IMR-90 (cell line): Measurements from ENCODE around the gene RAB9B. TPM values are rescaled to one million over a fixed set of nuclear protein-coding genes. Genes with fewer than 3 reads are reported as not detected.

Experiments
- ATAC-seq: fragments of 200-7000 bp; cut with Tn5 transposase; 2 replicates; pipeline ENCODE4 v1.9.1; 2020; ENCODE audit warnings: low read depth, mild to moderate bottlenecking, moderate library complexity
- Bru-seq: library from RNA; stranded (reverse); fragments of 400-500 nt; gene quantifications from one replicate; lab custom pipeline; 2021; lab: Mats Ljungman, UMichigan
- BruChase-seq, 2 experiments: library from RNA; stranded (reverse); fragments of 400-500 nt; gene quantifications; one replicate each; lab custom pipeline; 2021; lab: Mats Ljungman, UMichigan
- BruUV-seq: library from RNA; stranded (reverse); fragments of 400-500 nt; replicated peaks from 2 replicates; lab custom pipeline; 2021; lab: Mats Ljungman, UMichigan
- CTCF ChIA-PET: fragments of 300-600 bp; formaldehyde crosslinking; extraction: SDS; loops from one replicate; lab custom pipeline; 2021; ENCODE audit warnings: antibody characterized with exemption; lab: Yijun Ruan, JAX
- POLR2A ChIA-PET: fragments of 300-600 bp; sonication (Branson Sonifier 250); formaldehyde crosslinking; loops from one replicate; lab custom pipeline; 2022; ENCODE audit warnings: antibody characterized with exemption; ENCODE audit not compliant: unreplicated experiment; lab: Charles Lee
- DNase-seq: peaks from one replicate; pipeline ENCODE4 v3.0.0; 2013
- H2AFZ ChIP-seq: replicated peaks from 2 replicates; pipeline ENCODE3; 2013; ENCODE audit warnings: low read length, mild to moderate bottlenecking; ENCODE audit not compliant: poor library complexity
- H2AK5ac ChIP-seq: 2 replicates; pipeline ENCODE4 v1.6.1; 2013; ENCODE audit warnings: low read depth, low read length, inconsistent platforms
- H2AK9ac ChIP-seq: replicated peaks from 2 replicates; pipeline ENCODE3; 2013; ENCODE audit warnings: mild to moderate bottlenecking, low read depth, low read length, moderate library complexity; ENCODE audit not compliant: poor library complexity
- H2BK120ac ChIP-seq: 2 replicates; pipeline ENCODE4 v1.6.1; 2013; ENCODE audit warnings: low read depth, low read length, inconsistent platforms
- H2BK15ac ChIP-seq: 3 replicates; pipeline ENCODE4 v1.6.1; 2013; ENCODE audit warnings: low read depth, low read length, inconsistent platforms
- H2BK20ac ChIP-seq: 2 replicates; pipeline ENCODE4 v1.6.1; 2013; ENCODE audit warnings: low read depth, mild to moderate bottlenecking, inconsistent platforms, low read length, moderate library complexity
- H2BK5ac ChIP-seq: 2 replicates; pipeline ENCODE4 v1.6.1; 2013; ENCODE audit warnings: mild to moderate bottlenecking, low read depth, low read length, inconsistent platforms; ENCODE audit not compliant: poor library complexity, severe bottlenecking
- H3K14ac ChIP-seq: replicated peaks from 2 replicates; pipeline ENCODE4 v1.6.1; 2013; ENCODE audit warnings: low read depth, low read length, inconsistent platforms
- H3K18ac ChIP-seq: 2 replicates; pipeline ENCODE4 v1.6.1; 2013; ENCODE audit warnings: low read depth, low read length, control low read depth
- H3K23ac ChIP-seq: 2 replicates; pipeline ENCODE4 v1.6.1; 2013; ENCODE audit warnings: low read depth, low read length, inconsistent platforms
- H3K27ac ChIP-seq: 2 replicates; pipeline ENCODE4 v1.5.1; 2013; ENCODE audit warnings: mild to moderate bottlenecking, control low read depth, low read length; ENCODE audit not compliant: insufficient read depth
- H3K27me3 ChIP-seq: 2 replicates; pipeline ENCODE4 v1.6.1; 2013; ENCODE audit warnings: low read length; ENCODE audit not compliant: control insufficient read depth, insufficient read depth
- H3K36me3 ChIP-seq: 2 replicates; pipeline ENCODE4 v1.6.1; 2013; ENCODE audit warnings: low read length, mixed read lengths; ENCODE audit not compliant: control insufficient read depth, insufficient read depth
- H3K4ac ChIP-seq: 2 replicates; pipeline ENCODE4 v1.6.1; 2013; ENCODE audit warnings: low read depth, low read length, inconsistent platforms
- H3K4me1 ChIP-seq: 2 replicates; pipeline ENCODE4 v1.6.1; 2013; ENCODE audit warnings: low read length, mixed read lengths; ENCODE audit not compliant: control insufficient read depth, insufficient read depth
- H3K4me2 ChIP-seq: 2 replicates; pipeline ENCODE4 v1.6.1; 2013; ENCODE audit warnings: low read depth, mild to moderate bottlenecking, control low read depth, low read length, moderate library complexity
- H3K4me3 ChIP-seq: 2 replicates; pipeline ENCODE4 v1.5.1; 2013; ENCODE audit warnings: low read depth, mild to moderate bottlenecking, control low read depth, low read length, moderate library complexity; ENCODE audit not compliant: insufficient read depth
- H3K56ac ChIP-seq: 2 replicates; pipeline ENCODE4 v1.6.1; 2013; ENCODE audit warnings: low read length, inconsistent platforms; ENCODE audit not compliant: insufficient read depth; ENCODE audit errors: extremely low read depth
- H3K79me1 ChIP-seq, 2 experiments: 2 replicates each; pipeline ENCODE4 v1.6.1; 2013; ENCODE audit warnings: low read length in 2 of 2, inconsistent platforms in 1 of 2, low read depth in 1 of 2
- H3K9ac ChIP-seq: 2 replicates; pipeline ENCODE4 v1.6.1; 2013; ENCODE audit warnings: low read depth, low read length, control low read depth
- H3K9me1 ChIP-seq: 2 replicates; pipeline ENCODE4 v1.6.1; 2013; ENCODE audit warnings: low read length, inconsistent platforms; ENCODE audit not compliant: insufficient read depth
- H3K9me3 ChIP-seq: 2 replicates; pipeline ENCODE4 v1.6.1; 2013; ENCODE audit warnings: low read length; ENCODE audit not compliant: control insufficient read depth, insufficient read depth
- H4K20me1 ChIP-seq: 2 replicates; pipeline ENCODE4 v1.6.1; 2013; ENCODE audit warnings: low read length, inconsistent platforms; ENCODE audit not compliant: insufficient read depth
- H4K5ac ChIP-seq: 2 replicates; pipeline ENCODE4 v1.6.1; 2013; ENCODE audit warnings: mild to moderate bottlenecking, low read depth, low read length, control low read depth
- H4K8ac ChIP-seq, 2 experiments: 2 replicates each; pipeline ENCODE4 v1.6.1; 2013; ENCODE audit warnings: low read depth in 2 of 2, low read length in 2 of 2, control low read depth in 1 of 2, inconsistent platforms in 1 of 2
- H4K91ac ChIP-seq: 2 replicates; pipeline ENCODE4 v1.6.1; 2013; ENCODE audit warnings: low read depth, low read length, inconsistent platforms; ENCODE audit not compliant: insufficient read depth
- BHLHE40 ChIP-seq: fragments of 150-350 bp; IDR thresholded peaks from 2 replicates; pipeline ENCODE4 v1.6.1; 2016; ENCODE audit warnings: mild to moderate bottlenecking, low read depth, low read length
- CEBPB ChIP-seq: IDR thresholded peaks from 2 replicates; pipeline ENCODE4 v1.6.1; 2012; ENCODE audit warnings: low read depth, low read length, improper control_type of control experiment
- CHD1 ChIP-seq: IDR thresholded peaks from 2 replicates; pipeline ENCODE4 v1.6.1; 2012; ENCODE audit warnings: low read depth, low read length, improper control_type of control experiment
- FOS ChIP-seq: fragments of 150-350 bp; IDR thresholded peaks from 2 replicates; pipeline ENCODE4 v1.6.1; 2016; ENCODE audit warnings: low read depth, low read length
- MAFK ChIP-seq: IDR thresholded peaks from 2 replicates; pipeline ENCODE4 v1.6.1; 2012; ENCODE audit warnings: low read depth, low read length, improper control_type of control experiment
- MAZ ChIP-seq: IDR thresholded peaks from 2 replicates; pipeline ENCODE4 v1.6.1; 2012; ENCODE audit warnings: low read depth, mild to moderate bottlenecking, low read length, improper control_type of control experiment, moderate library complexity, borderline replicate concordance
- MXI1 ChIP-seq: IDR thresholded peaks from 2 replicates; pipeline ENCODE4 v1.6.1; 2012; ENCODE audit warnings: low read depth, mild to moderate bottlenecking, low read length, moderate library complexity, borderline replicate concordance
- POLR2A ChIP-seq: IDR thresholded peaks from 2 replicates; pipeline ENCODE4 v1.6.1; 2012; ENCODE audit warnings: mild to moderate bottlenecking, low read depth, low read length
- RAD21 ChIP-seq: IDR thresholded peaks from 2 replicates; pipeline ENCODE4 v1.6.1; 2012; ENCODE audit warnings: low read length, improper control_type of control experiment
- RCOR1 ChIP-seq: IDR thresholded peaks from 2 replicates; pipeline ENCODE4 v1.6.1; 2012; ENCODE audit warnings: mild to moderate bottlenecking, low read length, improper control_type of control experiment; ENCODE audit not compliant: insufficient replicate concordance
- SMC3 ChIP-seq: fragments of 150-350 bp; IDR thresholded peaks from 2 replicates; pipeline ENCODE4 v1.6.1; 2016; ENCODE audit warnings: low read depth, mild to moderate bottlenecking, antibody characterized with exemption, low read length, moderate library complexity
- WGBS, 2 experiments: methylation state at CpG; one replicate each; pipeline versions ENCODE4 v1.1.5 to v1.1.7; 2013; ENCODE audit warnings: missing lambda C conversion rate in 2 of 2; ENCODE audit not compliant: insufficient read length in 1 of 2; ENCODE audit errors: extremely low coverage in 2 of 2; 5-methylcytosine and 5-hydroxymethylcytosine counted together
- dilution Hi-C: fragments of 300-500 bp; cut with HindIII; formaldehyde crosslinking; loops from one replicate; pipeline ENCODE4 v1.14.3; 2018; ENCODE audit warnings: low sequenced_read_pairs; ENCODE audit not compliant: unreplicated experiment
- in situ Hi-C: fragments of 300-500 bp; cut with MboI; formaldehyde crosslinking; loops from 3 replicates; pipeline ENCODE4 v1.14.3; 2019; ENCODE audit warnings: low sequenced_read_pairs, inconsistent platforms, mixed read lengths
- intact Hi-C: fragments of 100-400 bp; cut with micrococcal nuclease; formaldehyde crosslinking; loops from 2 replicates; pipeline ENCODE4 v1.10.0; 2022
- long read RNA-seq: library from polyadenylated mRNA; unstranded; transcript quantifications from one replicate; pipeline ENCODE4 v2.0.0, GENCODE V29; 2021; ENCODE audit not compliant: unreplicated experiment
- polyA plus RNA-seq, 3 experiments: library from polyadenylated mRNA; depleted of rRNA; stranded (reverse); fragments of >200 nt; gene quantifications; 2 replicates each; pipeline ENCODE4 v1.2.3, GENCODE V29; 2012; ENCODE audit warnings: low replicate concordance in 1 of 3
- total RNA-seq: library from RNA; depleted of rRNA; stranded (reverse); fragments of >200 nt; gene quantifications from 2 replicates; pipeline ENCODE4 v1.2.3, GENCODE V29; 2012; rRNA removed
- TF ChIP-seq, protein P1 (sequence below): fragments of 150-350 bp; IDR thresholded peaks from 2 replicates; pipeline ENCODE4 v1.6.1; 2017; ENCODE audit warnings: mild to moderate bottlenecking, antibody characterized with exemption, low read length, low read depth
- TF ChIP-seq, protein P2 (sequence below): fragments of 150-350 bp; IDR thresholded peaks from 2 replicates; pipeline ENCODE4 v1.6.1; 2016; ENCODE audit warnings: low read depth, mild to moderate bottlenecking, low read length, moderate library complexity, borderline replicate concordance

RAB9B gene, protein sequence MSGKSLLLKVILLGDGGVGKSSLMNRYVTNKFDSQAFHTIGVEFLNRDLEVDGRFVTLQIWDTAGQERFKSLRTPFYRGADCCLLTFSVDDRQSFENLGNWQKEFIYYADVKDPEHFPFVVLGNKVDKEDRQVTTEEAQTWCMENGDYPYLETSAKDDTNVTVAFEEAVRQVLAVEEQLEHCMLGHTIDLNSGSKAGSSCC
- total RNA-seq (0.90 and 1.1 TPM in 2 replicates), polyA plus RNA-seq (2012; rRNA removed) (0.34 and 0.58 TPM in 2 replicates), Bru-seq, nascent RNA (percentile 36 among the genes with signal in this experiment), BruChase-seq, experiment 1, labeled RNA remaining after a 6-hour chase (percentile 50 among the genes with signal in this experiment), BruChase-seq, experiment 2, labeled RNA remaining after a 2-hour chase (percentile 53 among the genes with signal in this experiment)
- 0.05 and 0.14 TPM in 2 replicates for polyA plus RNA-seq (2012; cell fraction: cytosol; rRNA removed)
- 0.08 and 1.2 TPM in 2 replicates for polyA plus RNA-seq (2012; cell fraction: nucleus; rRNA removed; ENCODE audit: low replicate concordance)
- long read RNA-seq, partial matches to known transcripts: 1 of 4 reads
- long read RNA-seq, other reads (novel, unspliced or antisense): 1 of 4 reads

DNA sequence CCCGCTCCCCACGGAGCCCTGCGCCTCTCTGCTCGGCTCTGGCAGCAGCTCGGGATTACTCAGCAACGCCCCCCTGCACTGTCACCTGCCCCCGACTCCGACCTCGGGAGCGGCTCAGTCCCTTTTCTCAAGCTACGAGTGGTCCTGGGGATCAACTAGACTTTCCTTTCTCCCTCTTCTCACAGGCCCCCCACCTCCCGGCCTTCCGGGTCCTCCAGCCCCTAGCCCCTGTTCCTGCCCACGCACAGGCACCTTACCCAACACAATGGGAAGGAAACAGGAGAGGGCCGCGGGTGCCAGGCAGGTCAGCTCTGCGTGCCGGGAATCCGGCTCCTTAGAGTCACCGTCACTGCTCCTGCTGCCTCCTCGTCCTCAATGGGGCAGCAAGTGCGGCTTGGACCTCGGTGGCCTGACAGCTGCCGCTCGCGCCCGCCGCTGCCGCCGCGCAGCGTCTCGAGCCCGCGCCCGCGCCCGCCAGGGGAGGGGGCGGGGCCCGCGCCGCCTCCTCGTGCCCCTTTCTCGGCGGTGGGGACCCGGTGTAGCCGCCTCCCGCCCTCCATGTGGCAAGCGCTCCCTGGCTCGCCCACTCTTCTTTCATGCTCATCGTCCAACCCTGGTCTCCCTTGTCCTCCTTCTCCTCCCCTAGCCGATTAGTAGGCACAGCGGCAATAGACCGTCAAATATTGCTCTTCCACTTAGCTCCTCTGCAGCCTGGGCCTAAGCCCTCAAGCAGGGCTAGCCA, at the start of gene RAB9B:
Gene RAB9B, minus strand, starts transcription at position 455 of the 742 bp plus-strand sequence. CDS start 6,473 bp downstream, outside the sequence.
- no peak within 1 kb of the TSS for H2BK5ac ChIP-seq
- peak within 1 kb of the TSS; percentile 67 for H3K4me2 ChIP-seq
- dilution Hi-C loops (no loop called here), intact Hi-C loops (no loop called here), in situ Hi-C loops (loop anchor here (25.0 kb wide), 1 partner anchor 280 kb away; the partner anchor contains the start of gene ZCCHC18)
- POLR2A ChIA-PET: no interaction called here
- H3K23ac ChIP-seq: no peak within 1 kb of the TSS
- no TSS peak for BruUV-seq
- H2AK9ac ChIP-seq: no peak within 1 kb of the TSS
- peaks cover 14% of the 10 kb centered on the region for H3K27me3 ChIP-seq
- 7% methylated on average over 25 of the region's 54 CpGs; no CpG with 5 or more reads in 1 of the 2 experiments for WGBS, 2 experiments
- no peak within 1 kb of the TSS for H2BK120ac ChIP-seq
- H4K8ac ChIP-seq: no peak within 1 kb of the TSS; a peak in 1 of 4 replicates
- H3K79me1 ChIP-seq: no peaks in the 10 kb centered on the region
- H3K4me3 ChIP-seq: peak within 1 kb of the TSS; percentile 47
- H3K4me1 ChIP-seq: no peaks in the 10 kb centered on the region
- H3K9ac ChIP-seq: no peak within 1 kb of the TSS
- no peak within 1 kb of the TSS for H2AK5ac ChIP-seq
- no peak within 1 kb of the TSS for H4K5ac ChIP-seq
- DNase-seq (peak; percentile 33), ATAC-seq (peak; percentile 92)
- H4K20me1 ChIP-seq: no peaks in the 10 kb centered on the region
- H2AFZ ChIP-seq: peak within 1 kb of the TSS; percentile 93
- H4K91ac ChIP-seq: no peak within 1 kb of the TSS
- H3K36me3 ChIP-seq: no peaks in the 10 kb centered on the region
- CTCF ChIA-PET: interaction anchor here (1.3 kb wide), 1 partner anchor 13 kb away, joined by 4 read pairs; no protein-coding TSS in a partner anchor
- H3K27ac ChIP-seq: no peak within 1 kb of the TSS
- H3K18ac ChIP-seq: no peak within 1 kb of the TSS
- no peaks in the 10 kb centered on the region for H3K9me3 ChIP-seq
- H2BK20ac ChIP-seq: no peak within 1 kb of the TSS
- H2BK15ac ChIP-seq: no peak within 1 kb of the TSS
- peaks cover 2% of the 10 kb centered on the region; the same call in 1 of the 2 replicates for H3K9me1 ChIP-seq
- H3K4ac ChIP-seq: no peak within 1 kb of the TSS
- H3K56ac ChIP-seq: no peak within 1 kb of the TSS
- no peak for TF ChIP-seq RCOR1
- TF ChIP-seq POLR2A: no peak
- no peak for TF ChIP-seq FOS
- no peak for TF ChIP-seq BHLHE40
- TF ChIP-seq MXI1: no peak
- TF ChIP-seq RAD21: no peak
- TF ChIP-seq, protein P1, sequence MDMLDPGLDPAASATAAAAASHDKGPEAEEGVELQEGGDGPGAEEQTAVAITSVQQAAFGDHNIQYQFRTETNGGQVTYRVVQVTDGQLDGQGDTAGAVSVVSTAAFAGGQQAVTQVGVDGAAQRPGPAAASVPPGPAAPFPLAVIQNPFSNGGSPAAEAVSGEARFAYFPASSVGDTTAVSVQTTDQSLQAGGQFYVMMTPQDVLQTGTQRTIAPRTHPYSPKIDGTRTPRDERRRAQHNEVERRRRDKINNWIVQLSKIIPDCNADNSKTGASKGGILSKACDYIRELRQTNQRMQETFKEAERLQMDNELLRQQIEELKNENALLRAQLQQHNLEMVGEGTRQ: no peak
- no peak for TF ChIP-seq CEBPB
- no peak for TF ChIP-seq MAFK
- TF ChIP-seq, protein P2, sequence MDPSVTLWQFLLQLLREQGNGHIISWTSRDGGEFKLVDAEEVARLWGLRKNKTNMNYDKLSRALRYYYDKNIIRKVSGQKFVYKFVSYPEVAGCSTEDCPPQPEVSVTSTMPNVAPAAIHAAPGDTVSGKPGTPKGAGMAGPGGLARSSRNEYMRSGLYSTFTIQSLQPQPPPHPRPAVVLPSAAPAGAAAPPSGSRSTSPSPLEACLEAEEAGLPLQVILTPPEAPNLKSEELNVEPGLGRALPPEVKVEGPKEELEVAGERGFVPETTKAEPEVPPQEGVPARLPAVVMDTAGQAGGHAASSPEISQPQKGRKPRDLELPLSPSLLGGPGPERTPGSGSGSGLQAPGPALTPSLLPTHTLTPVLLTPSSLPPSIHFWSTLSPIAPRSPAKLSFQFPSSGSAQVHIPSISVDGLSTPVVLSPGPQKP: no peak
- no peak for TF ChIP-seq CHD1
- TF ChIP-seq SMC3: no peak
- TF ChIP-seq MAZ: no peak
- no peak within 1 kb of the TSS for H3K14ac ChIP-seq
